ENCODE results near the gene ADAD1.
"Not testable (repeated sequence)": the region's sequence is repeated elsewhere in the genome, so short reads cannot be mapped to it uniquely, and the experiment has no call there.

Gene ADAD1

DNA sequence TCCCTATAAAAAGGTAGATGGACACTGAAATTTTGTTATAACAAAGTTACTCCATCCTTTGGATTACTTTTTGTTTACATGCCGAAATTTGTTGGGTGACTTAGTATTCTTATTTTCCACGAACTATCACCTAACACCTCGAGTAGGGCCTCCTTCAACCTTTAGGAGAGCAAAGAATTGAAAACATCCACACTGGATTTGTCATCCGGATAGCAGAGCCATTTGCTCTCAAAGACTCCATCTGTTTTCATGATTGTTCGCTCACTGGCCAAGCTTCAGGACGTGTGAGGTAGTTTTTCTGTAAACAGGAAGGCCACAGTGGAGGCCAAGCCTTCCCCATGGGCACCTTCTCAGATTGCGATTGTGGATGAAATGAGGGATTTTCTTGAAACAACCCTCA is at the start of gene ADAD1:
Gene ADAD1 (plus strand): TSS at position 301 of the 400 bp plus-strand sequence. CDS start 1,059 bp downstream, outside the sequence.
- DNase-seq = no peak
- ATAC-seq = no peak
- Mint-ChIP-seq H3K4me3 (no peak within 1 kb of the TSS), H3K9me3 (no peaks in the 10 kb centered on the region), H3K4me1 (no peaks in the 10 kb centered on the region), H3K27ac (no peak within 1 kb of the TSS), H3K27me3 (no peaks in the 10 kb centered on the region)

DNA sequence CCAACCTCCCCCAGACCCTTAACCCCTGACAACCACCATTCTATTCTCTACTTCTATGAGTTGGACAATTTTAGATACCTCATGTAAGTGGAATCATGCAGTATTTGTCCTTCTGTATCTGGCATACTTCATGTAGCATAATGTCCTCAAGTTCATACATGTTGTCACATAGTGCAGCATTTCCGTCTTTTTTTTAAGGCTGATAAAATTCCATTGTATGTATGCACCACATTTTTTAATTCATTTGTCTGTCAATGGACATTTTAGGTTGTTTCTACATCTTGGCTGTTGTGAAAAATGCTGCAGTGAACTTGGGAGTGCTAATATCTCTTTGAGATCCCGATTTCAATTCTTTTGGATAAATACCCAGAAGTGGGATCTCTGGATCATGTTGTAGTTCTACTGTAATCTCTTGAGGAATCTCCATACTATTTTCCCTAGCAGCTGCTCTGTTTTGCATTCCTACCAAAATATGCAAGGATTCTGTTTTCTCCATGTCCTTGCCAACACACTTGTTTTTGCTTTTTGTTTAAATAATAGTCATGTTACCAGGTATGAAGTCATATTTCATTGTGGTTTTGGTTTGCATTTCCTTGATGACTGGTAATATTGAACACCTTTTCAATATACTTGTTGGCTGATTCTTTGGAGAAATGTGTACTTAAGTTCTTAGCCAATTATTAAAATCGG is 48.8 kb upstream of the ADAD1 start:
- Mint-ChIP-seq H3K9me3 (no peaks in the 10 kb centered on the region), H3K27ac (no peak overlapping the region), H3K27me3 (no peaks in the 10 kb centered on the region), H3K4me1 (no peaks in the 10 kb centered on the region), H3K4me3 (no peak overlapping the region)
- ATAC-seq (no peak), DNase-seq (no peak)

DNA sequence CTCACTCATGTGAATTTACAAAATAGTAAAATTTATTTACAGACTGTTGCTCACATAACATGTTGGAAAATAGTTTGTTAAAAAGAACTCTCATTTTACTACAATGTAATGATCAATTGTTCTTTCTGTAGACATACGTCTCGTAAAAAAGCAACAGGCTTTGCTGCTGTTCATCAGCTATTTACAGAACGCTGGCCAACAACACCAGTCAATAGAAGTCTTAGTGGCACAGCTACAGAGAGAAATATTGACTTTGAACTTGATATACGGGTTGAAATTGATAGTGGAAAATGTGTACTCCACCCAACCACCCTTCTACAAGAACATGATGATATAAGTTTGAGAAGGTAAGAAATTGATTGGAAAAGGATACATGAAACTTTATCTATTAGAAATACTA is 47.6 kb upstream of the ADAD1 start:
- no peak overlapping the region for H3K4me3 Mint-ChIP-seq
- H3K27me3 Mint-ChIP-seq = no peaks in the 10 kb centered on the region
- no peaks in the 10 kb centered on the region for H3K9me3 Mint-ChIP-seq
- ATAC-seq (no peak), DNase-seq (no peak)
- H3K4me1 Mint-ChIP-seq = no peaks in the 10 kb centered on the region
- H3K27ac Mint-ChIP-seq = no peak overlapping the region

DNA sequence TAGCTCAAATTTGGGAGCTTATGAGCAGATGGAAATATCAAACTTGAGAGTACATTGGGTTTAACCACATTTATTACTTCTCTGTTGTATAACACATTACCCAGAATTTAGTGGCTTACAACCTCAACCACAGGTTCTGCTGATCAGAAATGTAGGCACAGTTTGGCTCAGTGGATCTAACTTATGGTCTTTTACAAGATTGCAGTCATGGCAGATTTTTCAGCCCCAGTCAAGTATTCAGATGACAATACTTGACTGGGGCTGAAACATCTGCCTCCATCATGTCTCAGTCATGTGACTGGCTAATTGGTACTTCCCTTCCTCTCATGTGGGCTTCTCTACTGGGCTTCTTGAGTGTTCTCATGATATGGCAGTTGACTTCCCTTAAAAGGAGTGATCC is 44.0 kb upstream of the ADAD1 start:
- Mint-ChIP-seq H3K4me3 (no peak overlapping the region), H3K4me1 (no peaks in the 10 kb centered on the region), H3K27me3 (no peaks in the 10 kb centered on the region), H3K27ac (no peak overlapping the region), H3K9me3 (no peaks in the 10 kb centered on the region)
- peak; percentile 58 for ATAC-seq
- no peak for DNase-seq

DNA sequence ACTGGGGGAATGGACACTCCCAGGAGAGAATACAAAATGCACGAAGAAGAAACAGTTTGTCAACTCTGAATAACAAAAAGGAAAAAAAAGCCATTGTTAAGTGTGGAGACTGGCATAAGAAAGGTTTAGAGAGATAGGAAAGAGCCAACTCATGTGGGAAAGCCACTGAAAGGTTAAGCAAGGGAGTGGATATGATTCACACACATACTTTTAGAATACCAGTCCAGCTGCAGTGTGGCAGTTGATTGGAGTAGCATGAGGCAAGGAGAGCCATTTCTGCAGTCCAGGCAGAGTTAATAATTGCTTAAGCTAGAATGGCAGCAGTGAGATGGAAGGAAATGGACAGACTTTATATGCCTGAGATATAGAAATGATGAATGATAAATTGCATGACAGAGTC is 36.9 kb upstream of the ADAD1 start:
- ATAC-seq (no peak), DNase-seq (no peak)
- Mint-ChIP-seq H3K27me3 (no peaks in the 10 kb centered on the region), H3K27ac (peak overlapping the region in 1 of 2 donors; percentile 73), H3K4me3 (no peak overlapping the region), H3K4me1 (no peaks in the 10 kb centered on the region), H3K9me3 (no peaks in the 10 kb centered on the region)

- H3K27me3 Mint-ChIP-seq = no peaks in the 10 kb centered on the region
- H3K4me1 Mint-ChIP-seq = no peaks in the 10 kb centered on the region
- no peak overlapping the region for H3K4me3 Mint-ChIP-seq
- ATAC-seq (no peak), DNase-seq (no peak)
- no peaks in the 10 kb centered on the region for H3K9me3 Mint-ChIP-seq
- peak overlapping the region in 1 of 2 donors; percentile 1 for H3K27ac Mint-ChIP-seq
Measured at GRCh38 chr4:122346036-122346435, 32.8 kb upstream of the ADAD1 start.

GRCh38 chr4:122346503-122346902 is 32.3 kb upstream of the ADAD1 start:
- no peak for ATAC-seq
- no peaks in the 10 kb centered on the region for H3K9me3 Mint-ChIP-seq
- H3K27ac Mint-ChIP-seq = no peak overlapping the region
- H3K4me1 Mint-ChIP-seq = no peaks in the 10 kb centered on the region
- no peak for DNase-seq
- no peaks in the 10 kb centered on the region for H3K27me3 Mint-ChIP-seq
- no peak overlapping the region for H3K4me3 Mint-ChIP-seq

DNA sequence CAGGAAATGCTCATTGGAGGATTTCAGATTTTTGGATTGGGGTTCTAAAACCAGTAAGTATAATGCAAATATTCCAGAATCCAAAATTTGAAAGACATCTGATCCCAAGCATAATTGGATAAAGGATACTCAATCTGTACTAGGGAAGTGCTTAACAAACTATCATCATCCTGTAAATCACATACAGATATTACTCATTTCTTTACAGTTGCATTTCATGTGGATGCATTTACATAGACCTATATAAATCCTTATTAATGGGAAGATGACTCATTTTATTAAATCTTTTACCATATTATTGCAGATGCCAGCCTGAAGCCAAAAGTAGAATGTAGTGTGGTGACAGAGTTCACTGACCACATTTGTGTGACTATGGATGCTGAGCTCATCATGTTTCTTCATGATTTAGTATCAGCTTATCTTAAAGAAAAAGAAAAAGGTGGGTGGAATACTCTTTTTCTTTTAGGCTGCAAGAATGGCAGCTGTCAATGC is 22.4 kb upstream of the ADAD1 start:
- no peak for DNase-seq
- ATAC-seq = no peak
- H3K4me3 Mint-ChIP-seq = no peak overlapping the region
- no peaks in the 10 kb centered on the region for H3K4me1 Mint-ChIP-seq
- H3K9me3 Mint-ChIP-seq = no peaks in the 10 kb centered on the region
- no peak overlapping the region for H3K27ac Mint-ChIP-seq
- H3K27me3 Mint-ChIP-seq = no peaks in the 10 kb centered on the region

DNA sequence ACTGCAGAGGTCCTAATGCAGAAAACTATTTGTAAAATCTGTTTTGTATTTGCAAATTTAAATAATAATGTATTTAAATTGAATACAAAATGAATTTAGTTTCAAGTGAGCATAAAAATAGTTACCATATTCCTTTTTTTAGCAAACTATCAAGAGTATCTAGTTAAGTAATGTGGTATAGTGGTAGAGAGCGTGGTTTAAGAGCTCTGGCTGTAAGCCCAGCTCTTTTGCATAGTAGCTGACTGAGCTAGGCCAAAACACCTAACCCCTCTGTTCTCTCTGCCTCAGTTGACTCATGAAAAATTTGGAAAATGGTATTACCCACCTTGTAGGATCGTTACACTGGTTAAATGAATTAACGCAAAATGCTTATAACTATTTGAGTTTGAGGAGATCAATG is 18.1 kb upstream of the ADAD1 start:
- Mint-ChIP-seq H3K4me3 (no peak overlapping the region), H3K27ac (no peak overlapping the region), H3K27me3 (no peaks in the 10 kb centered on the region), H3K4me1 (no peaks in the 10 kb centered on the region), H3K9me3 (peaks cover 4 to 5% of the 10 kb centered on the region in 2 donors)
- no peak for ATAC-seq
- DNase-seq = no peak

GRCh38 chr4:122364700-122365404 is 14.0 kb upstream of the ADAD1 start:
- Mint-ChIP-seq H3K4me3 (no peak overlapping the region), H3K27ac (no peak overlapping the region), H3K9me3 (peaks cover 28 to 35% of the 10 kb centered on the region in 2 donors), H3K4me1 (no peaks in the 10 kb centered on the region), H3K27me3 (no peaks in the 10 kb centered on the region)
- DNase-seq = no peak
- no peak for ATAC-seq

DNA sequence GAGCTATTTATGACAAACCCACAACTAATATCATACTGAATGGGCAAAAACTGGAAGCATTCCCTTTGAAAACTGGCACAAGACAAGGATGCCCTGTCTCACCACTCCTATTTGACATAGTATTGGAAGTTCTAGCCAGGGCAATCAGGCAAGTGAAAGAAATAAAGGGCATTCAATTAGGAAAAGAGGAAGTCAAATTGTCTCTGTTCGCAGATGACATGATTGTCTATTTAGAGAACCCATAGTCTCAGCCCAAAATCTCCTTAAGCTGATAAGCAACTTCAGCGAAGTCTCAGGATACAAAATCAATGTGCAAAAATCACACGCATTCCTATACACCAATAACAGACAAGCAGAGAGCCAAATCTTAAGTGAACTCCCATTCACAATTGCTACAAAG is 10.0 kb upstream of the ADAD1 start:
- not testable (repeated sequence) for H3K4me1 Mint-ChIP-seq, H3K27ac Mint-ChIP-seq

DNA sequence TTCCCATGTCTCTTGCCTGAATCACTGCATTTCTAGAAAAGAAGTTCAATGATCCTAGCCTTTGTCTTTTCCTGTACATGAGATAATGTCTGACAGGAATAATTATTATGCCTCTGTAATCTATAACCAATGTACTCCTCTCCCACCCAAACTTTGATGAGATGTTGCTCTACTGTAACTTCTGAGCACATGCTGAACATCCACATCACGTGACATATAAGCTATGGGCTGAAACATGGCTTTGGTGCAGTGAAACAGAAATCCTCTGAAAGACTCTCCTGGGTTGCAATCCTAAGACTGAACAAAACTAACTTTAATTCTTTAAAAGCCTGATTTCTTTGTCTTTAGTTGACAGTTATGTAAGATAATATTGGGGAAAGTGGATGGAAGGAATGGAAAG is 1.5 kb upstream of the ADAD1 start:
- Mint-ChIP-seq H3K27ac (no peak overlapping the region), H3K9me3 (no peaks in the 10 kb centered on the region), H3K4me3 (no peak overlapping the region), H3K4me1 (no peaks in the 10 kb centered on the region), H3K27me3 (no peaks in the 10 kb centered on the region)
- DNase-seq = no peak
- no peak for ATAC-seq

More for the DNA sequence above, 10.0 kb upstream of the ADAD1 start:
- ATAC-seq, H3K27me3 Mint-ChIP-seq, DNase-seq, H3K4me3 Mint-ChIP-seq: not testable (repeated sequence)
- H3K9me3 Mint-ChIP-seq = peaks cover 28 to 38% of the 10 kb centered on the region in 2 donors

- no peak for DNase-seq
- Mint-ChIP-seq H3K4me1 (no peaks in the 10 kb centered on the region), H3K4me3 (no peak overlapping the region), H3K27me3 (no peaks in the 10 kb centered on the region), H3K9me3 (no peaks in the 10 kb centered on the region), H3K27ac (no peak overlapping the region)
- ATAC-seq = no peak
Measured at GRCh38 chr4:122379239-122379638, 428 bp downstream of the ADAD1 start.

DNA sequence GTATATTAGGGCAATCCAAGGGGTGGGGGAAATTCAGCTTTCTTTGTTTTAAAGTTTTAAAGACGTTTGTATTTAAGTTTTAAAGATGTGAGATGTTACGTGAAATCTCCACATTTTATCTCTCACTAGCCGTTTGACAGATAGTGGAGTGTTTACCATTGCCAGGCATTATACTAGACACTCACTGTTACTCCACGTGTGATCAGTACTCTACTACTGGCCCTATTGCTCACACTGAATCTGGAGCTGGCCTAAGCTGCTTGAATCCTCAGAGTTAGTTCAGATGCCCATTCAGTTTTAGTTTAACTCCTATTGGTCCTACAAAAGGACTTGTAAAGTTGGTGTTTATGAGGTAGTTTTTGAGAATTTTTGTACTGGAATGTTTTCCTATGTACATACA is 4.5 kb downstream of the ADAD1 start:
- Mint-ChIP-seq H3K4me3 (no peak overlapping the region), H3K4me1 (no peaks in the 10 kb centered on the region), H3K27me3 (no peaks in the 10 kb centered on the region), H3K9me3 (peaks cover 0 to 13% of the 10 kb centered on the region in 2 donors), H3K27ac (no peak overlapping the region)
- no peak for ATAC-seq
- DNase-seq = no peak

GRCh38 chr4:122384245-122384644 is 5.4 kb downstream of the ADAD1 start:
- DNase-seq = no peak
- H3K27me3 Mint-ChIP-seq = no peaks in the 10 kb centered on the region
- H3K9me3 Mint-ChIP-seq = peaks cover 8 to 22% of the 10 kb centered on the region in 2 donors
- no peak overlapping the region for H3K4me3 Mint-ChIP-seq
- no peak for ATAC-seq
- H3K4me1 Mint-ChIP-seq = no peaks in the 10 kb centered on the region
- H3K27ac Mint-ChIP-seq = no peak overlapping the region

DNA sequence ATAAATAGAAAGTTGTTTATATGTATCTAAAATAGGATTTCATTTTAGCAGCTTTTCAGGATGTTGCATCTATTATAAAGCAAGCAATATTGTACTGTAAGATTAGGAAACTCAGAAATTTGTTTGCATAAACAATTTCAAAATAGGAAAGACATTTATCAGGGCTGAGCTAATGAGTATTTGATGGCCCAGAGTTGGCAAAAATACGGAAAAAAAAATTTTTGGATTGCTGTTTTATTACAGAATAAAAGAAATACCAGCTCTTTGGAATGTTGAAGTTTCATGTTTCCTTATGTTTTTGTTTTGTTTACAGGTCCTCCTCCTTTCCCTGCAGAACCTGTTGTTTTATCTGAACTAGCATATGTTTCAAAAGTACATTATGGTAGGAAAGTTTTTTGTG is 14.5 kb downstream of the ADAD1 start:
- DNase-seq = no peak
- no peak for ATAC-seq
- Mint-ChIP-seq H3K27ac (no peak overlapping the region), H3K27me3 (no peaks in the 10 kb centered on the region), H3K9me3 (peaks cover 16 to 22% of the 10 kb centered on the region in 2 donors), H3K4me1 (no peaks in the 10 kb centered on the region), H3K4me3 (no peak overlapping the region)

Measured in stimulated activated naive CD8-positive, alpha-beta T cell treated with anti-CD3 and anti-CD28 coated beads, Interleukin-15, amount 100 ng/mL, for 72 hours (primary cell).